SK-N-MC (cell line): ENCODE data around the gene RAB7B.

Experiments used
- EZH2 ChIP-seq: fragments of 200-600 bp; sonication (generic); IDR thresholded peaks from one replicate; pipeline ENCODE4 v1.6.1; 2017; ENCODE audit warnings: antibody characterized with exemption
- FOXP2 ChIP-seq: optimal IDR thresholded peaks from 2 replicates; pipeline ENCODE3; 2011; ENCODE audit warnings: mild to moderate bottlenecking, moderate library complexity; ENCODE audit not compliant: insufficient read depth; ENCODE audit errors: extremely low read length, control extremely low read depth
- POLR2AphosphoS5 ChIP-seq: IDR thresholded peaks from 2 replicates; pipeline ENCODE4 v1.6.1; 2012; ENCODE audit warnings: mild to moderate bottlenecking, low read depth, low read length, borderline replicate concordance

GRCh38 chr1:205950826-205951549 lies 52.2 kb downstream of the RAB7B start:
- TF ChIP-seq EZH2 (no peak), POLR2AphosphoS5 (no peak), FOXP2 (no peak)
